ENCODE measurements around the gene SELENOO. TPM values are rescaled to one million over a fixed set of nuclear protein-coding genes. Genes with fewer than 3 reads are reported as not detected.

The SELENOO gene
- total RNA-seq, 1 experiment from 2014 or later, result 27.0 TPM

DNA sequence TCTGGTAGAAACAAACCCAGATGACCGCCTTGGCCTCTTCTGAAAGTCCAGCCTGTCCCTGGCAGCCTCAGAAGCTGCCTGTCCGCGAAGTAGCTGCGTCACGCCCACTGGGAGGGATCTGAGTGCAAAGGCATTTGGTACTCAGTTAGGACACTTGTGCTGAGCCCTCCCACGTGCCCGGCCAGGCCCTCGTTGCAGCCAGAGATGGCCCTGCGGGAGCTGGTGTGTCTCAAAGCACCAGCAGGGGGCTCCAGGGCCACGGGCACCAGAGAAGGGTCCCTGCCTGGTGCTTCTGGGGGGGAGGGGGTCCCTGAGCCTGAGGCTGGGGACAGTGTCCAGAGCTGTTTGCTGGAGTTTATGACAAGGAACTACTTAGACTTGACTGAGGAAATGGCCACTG, 5.8 kb downstream of the SELENOO start:
- Mint-ChIP-seq H3K36me3 (peaks cover 25% of the 10 kb centered on the region), H3K4me1 (peaks cover 8% of the 10 kb centered on the region), H3K27ac (no peak overlapping the region), H3K9me3 (peaks cover 4% of the 10 kb centered on the region; the same call in 1 of the 2 replicates), H3K27me3 (ENCODE audit: low read depth) (no peaks in the 10 kb centered on the region), H3K4me3 (no peak overlapping the region)
- TF ChIP-seq, protein P1, sequence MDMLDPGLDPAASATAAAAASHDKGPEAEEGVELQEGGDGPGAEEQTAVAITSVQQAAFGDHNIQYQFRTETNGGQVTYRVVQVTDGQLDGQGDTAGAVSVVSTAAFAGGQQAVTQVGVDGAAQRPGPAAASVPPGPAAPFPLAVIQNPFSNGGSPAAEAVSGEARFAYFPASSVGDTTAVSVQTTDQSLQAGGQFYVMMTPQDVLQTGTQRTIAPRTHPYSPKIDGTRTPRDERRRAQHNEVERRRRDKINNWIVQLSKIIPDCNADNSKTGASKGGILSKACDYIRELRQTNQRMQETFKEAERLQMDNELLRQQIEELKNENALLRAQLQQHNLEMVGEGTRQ (CRISPR knock-in tag; IDR thresholded peaks at IDR 0.05), result peak; percentile 33; the same call in 1 of the 2 replicates
- no peak for TF ChIP-seq JAZF1 (CRISPR knock-in tag; IDR thresholded peaks at IDR 0.05)
- TF ChIP-seq, protein P2, sequence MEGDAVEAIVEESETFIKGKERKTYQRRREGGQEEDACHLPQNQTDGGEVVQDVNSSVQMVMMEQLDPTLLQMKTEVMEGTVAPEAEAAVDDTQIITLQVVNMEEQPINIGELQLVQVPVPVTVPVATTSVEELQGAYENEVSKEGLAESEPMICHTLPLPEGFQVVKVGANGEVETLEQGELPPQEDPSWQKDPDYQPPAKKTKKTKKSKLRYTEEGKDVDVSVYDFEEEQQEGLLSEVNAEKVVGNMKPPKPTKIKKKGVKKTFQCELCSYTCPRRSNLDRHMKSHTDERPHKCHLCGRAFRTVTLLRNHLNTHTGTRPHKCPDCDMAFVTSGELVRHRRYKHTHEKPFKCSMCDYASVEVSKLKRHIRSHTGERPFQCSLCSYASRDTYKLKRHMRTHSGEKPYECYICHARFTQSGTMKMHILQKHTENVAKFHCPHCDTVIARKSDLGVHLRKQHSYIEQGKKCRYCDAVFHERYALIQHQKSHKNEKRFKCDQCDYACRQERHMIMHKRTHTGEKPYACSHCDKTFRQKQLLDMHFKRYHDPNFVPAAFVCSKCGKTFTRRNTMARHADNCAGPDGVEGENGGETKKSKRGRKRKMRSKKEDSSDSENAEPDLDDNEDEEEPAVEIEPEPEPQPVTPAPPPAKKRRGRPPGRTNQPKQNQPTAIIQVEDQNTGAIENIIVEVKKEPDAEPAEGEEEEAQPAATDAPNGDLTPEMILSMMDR (IDR thresholded peaks at IDR 0.05), result peak; percentile 23; the same call in 1 of the 2 replicates
- no peak for TF ChIP-seq FOXJ3 (CRISPR knock-in tag; IDR thresholded peaks at IDR 0.05; ENCODE audit: borderline replicate concordance)
- peak; percentile 84 for ATAC-seq
- ChIA-PET POLR2A (interaction anchor here (0.8 kb wide), 1 partner anchor 17 kb away, joined by 3 read pairs; no protein-coding TSS in a partner anchor), CTCF (interaction anchor here (0.8 to 3.0 kb wide), 23 partner anchors 8 to 439 kb away, joined by 3 to 19 read pairs (median 4); partner anchors contain the start of genes ALG12, CRELD2, DENND6B and SCO2)
- peak; percentile 78 for DNase-seq (ENCODE audit: low spot score)

DNA sequence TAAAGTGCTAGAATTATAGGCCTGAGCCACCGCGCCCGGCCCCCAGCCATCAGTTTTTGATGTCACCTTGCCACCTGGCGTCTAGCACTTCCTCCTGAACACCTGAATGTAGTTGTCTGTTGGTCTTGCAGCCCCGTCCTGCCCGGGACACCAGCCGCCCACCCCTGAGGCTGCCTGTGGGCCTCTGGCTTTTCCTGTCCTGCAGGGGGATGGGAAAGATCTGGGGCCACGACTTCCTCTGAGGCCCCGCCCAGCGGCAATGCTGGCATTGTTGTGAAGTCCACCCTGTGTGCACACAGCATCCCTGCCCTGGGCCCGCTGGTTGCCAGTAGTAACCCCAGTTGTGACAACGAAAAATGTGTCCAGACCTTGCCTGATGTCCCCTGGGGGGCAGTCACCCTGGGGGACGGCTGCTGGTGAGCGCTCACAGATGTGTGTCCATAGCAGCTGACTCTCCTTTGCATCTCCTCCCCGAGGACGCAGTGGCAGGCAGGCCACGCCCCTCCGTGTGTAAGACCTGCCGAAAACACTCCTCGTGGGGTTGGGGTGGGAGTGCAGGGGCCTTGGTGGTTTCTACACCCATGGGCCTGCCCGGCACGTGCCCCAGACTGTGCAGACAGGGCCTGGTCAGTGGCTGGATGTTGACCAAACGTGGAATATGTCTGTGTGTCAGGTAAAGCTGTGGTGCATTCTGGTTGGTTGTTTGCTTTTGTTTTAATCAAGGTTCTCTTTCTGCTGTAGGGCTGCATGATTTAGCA, 6.8 kb downstream of the SELENOO start:
- DNase-seq (ENCODE audit: low spot score) (no peak), ATAC-seq (no peak)
- TF ChIP-seq GTF2I (CRISPR knock-in tag; conservative IDR thresholded peaks at IDR 0.05) (no peak), GRHL2 (CRISPR knock-in tag; IDR thresholded peaks at IDR 0.05; ENCODE audit: insufficient replicate concordance, severe bottlenecking) (no peak), FOXP1 (CRISPR knock-in tag; IDR thresholded peaks at IDR 0.05; ENCODE audit: borderline replicate concordance) (no peak), ZNF671 (CRISPR knock-in tag; IDR thresholded peaks at IDR 0.05) (no peak), SOX15 (CRISPR knock-in tag; IDR thresholded peaks at IDR 0.05) (no peak), ZNF423 (CRISPR knock-in tag; IDR thresholded peaks at IDR 0.05) (no peak)
- TF ChIP-seq, protein P3, sequence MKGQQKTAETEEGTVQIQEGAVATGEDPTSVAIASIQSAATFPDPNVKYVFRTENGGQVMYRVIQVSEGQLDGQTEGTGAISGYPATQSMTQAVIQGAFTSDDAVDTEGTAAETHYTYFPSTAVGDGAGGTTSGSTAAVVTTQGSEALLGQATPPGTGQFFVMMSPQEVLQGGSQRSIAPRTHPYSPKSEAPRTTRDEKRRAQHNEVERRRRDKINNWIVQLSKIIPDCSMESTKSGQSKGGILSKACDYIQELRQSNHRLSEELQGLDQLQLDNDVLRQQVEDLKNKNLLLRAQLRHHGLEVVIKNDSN (CRISPR knock-in tag; IDR thresholded peaks at IDR 0.05), result no peak
- TF ChIP-seq, protein P4, sequence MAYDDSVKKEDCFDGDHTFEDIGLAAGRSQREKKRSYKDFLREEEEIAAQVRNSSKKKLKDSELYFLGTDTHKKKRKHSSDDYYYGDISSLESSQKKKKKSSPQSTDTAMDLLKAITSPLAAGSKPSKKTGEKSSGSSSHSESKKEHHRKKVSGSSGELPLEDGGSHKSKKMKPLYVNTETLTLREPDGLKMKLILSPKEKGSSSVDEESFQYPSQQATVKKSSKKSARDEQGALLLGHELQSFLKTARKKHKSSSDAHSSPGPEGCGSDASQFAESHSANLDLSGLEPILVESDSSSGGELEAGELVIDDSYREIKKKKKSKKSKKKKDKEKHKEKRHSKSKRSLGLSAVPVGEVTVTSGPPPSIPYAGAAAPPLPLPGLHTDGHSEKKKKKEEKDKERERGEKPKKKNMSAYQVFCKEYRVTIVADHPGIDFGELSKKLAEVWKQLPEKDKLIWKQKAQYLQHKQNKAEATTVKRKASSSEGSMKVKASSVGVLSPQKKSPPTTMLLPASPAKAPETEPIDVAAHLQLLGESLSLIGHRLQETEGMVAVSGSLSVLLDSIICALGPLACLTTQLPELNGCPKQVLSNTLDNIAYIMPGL (CRISPR knock-in tag; IDR thresholded peaks at IDR 0.05), result no peak
- TF ChIP-seq, protein P5, sequence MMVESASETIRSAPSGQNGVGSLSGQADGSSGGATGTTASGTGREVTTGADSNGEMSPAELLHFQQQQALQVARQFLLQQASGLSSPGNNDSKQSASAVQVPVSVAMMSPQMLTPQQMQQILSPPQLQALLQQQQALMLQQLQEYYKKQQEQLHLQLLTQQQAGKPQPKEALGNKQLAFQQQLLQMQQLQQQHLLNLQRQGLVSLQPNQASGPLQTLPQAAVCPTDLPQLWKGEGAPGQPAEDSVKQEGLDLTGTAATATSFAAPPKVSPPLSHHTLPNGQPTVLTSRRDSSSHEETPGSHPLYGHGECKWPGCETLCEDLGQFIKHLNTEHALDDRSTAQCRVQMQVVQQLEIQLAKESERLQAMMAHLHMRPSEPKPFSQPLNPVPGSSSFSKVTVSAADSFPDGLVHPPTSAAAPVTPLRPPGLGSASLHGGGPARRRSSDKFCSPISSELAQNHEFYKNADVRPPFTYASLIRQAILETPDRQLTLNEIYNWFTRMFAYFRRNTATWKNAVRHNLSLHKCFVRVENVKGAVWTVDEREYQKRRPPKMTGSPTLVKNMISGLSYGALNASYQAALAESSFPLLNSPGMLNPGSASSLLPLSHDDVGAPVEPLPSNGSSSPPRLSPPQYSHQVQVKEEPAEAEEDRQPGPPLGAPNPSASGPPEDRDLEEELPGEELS (CRISPR knock-in tag; IDR thresholded peaks at IDR 0.05), result no peak
- TF ChIP-seq, protein P6, sequence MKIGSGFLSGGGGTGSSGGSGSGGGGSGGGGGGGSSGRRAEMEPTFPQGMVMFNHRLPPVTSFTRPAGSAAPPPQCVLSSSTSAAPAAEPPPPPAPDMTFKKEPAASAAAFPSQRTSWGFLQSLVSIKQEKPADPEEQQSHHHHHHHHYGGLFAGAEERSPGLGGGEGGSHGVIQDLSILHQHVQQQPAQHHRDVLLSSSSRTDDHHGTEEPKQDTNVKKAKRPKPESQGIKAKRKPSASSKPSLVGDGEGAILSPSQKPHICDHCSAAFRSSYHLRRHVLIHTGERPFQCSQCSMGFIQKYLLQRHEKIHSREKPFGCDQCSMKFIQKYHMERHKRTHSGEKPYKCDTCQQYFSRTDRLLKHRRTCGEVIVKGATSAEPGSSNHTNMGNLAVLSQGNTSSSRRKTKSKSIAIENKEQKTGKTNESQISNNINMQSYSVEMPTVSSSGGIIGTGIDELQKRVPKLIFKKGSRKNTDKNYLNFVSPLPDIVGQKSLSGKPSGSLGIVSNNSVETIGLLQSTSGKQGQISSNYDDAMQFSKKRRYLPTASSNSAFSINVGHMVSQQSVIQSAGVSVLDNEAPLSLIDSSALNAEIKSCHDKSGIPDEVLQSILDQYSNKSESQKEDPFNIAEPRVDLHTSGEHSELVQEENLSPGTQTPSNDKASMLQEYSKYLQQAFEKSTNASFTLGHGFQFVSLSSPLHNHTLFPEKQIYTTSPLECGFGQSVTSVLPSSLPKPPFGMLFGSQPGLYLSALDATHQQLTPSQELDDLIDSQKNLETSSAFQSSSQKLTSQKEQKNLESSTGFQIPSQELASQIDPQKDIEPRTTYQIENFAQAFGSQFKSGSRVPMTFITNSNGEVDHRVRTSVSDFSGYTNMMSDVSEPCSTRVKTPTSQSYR (CRISPR knock-in tag; IDR thresholded peaks at IDR 0.05), result no peak
- no peak overlapping the region for H3K4me3 Mint-ChIP-seq
- POLR2A ChIA-PET, result no interaction called here
- peaks cover 32% of the 10 kb centered on the region for H3K36me3 Mint-ChIP-seq
- H3K27me3 Mint-ChIP-seq (ENCODE audit: low read depth), result no peaks in the 10 kb centered on the region
- no peak overlapping the region for H3K27ac Mint-ChIP-seq
- peaks cover 1% of the 10 kb centered on the region for H3K4me1 Mint-ChIP-seq
- CTCF ChIA-PET, result interaction anchor here (0.8 to 3.0 kb wide), 13 partner anchors 9 to 440 kb away, joined by 3 to 19 read pairs (median 4); partner anchors contain the start of genes ALG12, CRELD2 and SCO2
- peaks cover 4% of the 10 kb centered on the region; the same call in 1 of the 2 replicates for H3K9me3 Mint-ChIP-seq

Data from WTC11 (cell line).